DND-41 (cell line): ENCODE measurements around the gene CCDC106.

ENCODE experiments used
- ATAC-seq: fragments of 200-7000 bp; cut with Tn5 transposase; 3 replicates; pipeline ENCODE4 v1.9.1; 2021; ENCODE audit warnings: low read depth; ENCODE audit not compliant: insufficient read depth
- DNase-seq: peaks from one replicate; pipeline ENCODE4 v3.0.0-alpha.2; 2020
- H2AFZ ChIP-seq: 2 replicates; pipeline ENCODE4 v1.6.0; 2012; ENCODE audit warnings: low read depth, low read length
- H3K27ac ChIP-seq: 2 replicates; pipeline ENCODE4 v1.5.1; 2012; ENCODE audit warnings: low read length, inconsistent platforms
- H3K27me3 ChIP-seq: fragments of 200-600 bp; sonication (generic); 2 replicates; pipeline ENCODE4 v1.6.0; 2012; ENCODE audit warnings: low read length, mild to moderate bottlenecking, inconsistent platforms; ENCODE audit not compliant: insufficient read depth, poor library complexity
- H3K36me3 ChIP-seq: 2 replicates; pipeline ENCODE4 v1.5.1; 2012; ENCODE audit warnings: low read length, inconsistent platforms; ENCODE audit not compliant: insufficient read depth
- H3K4me1 ChIP-seq: 2 replicates; pipeline ENCODE4 v1.5.1; 2012; ENCODE audit warnings: mild to moderate bottlenecking, low read length; ENCODE audit not compliant: insufficient read depth
- H3K4me2 ChIP-seq: 2 replicates; pipeline ENCODE4 v1.6.0; 2012; ENCODE audit warnings: mild to moderate bottlenecking, moderate library complexity, low read length, inconsistent platforms; ENCODE audit not compliant: insufficient read depth
- H3K4me3 ChIP-seq, 2 experiments: fragments of 200-600 bp in 1 of 2; shearing (Covaris generic) in 1 of 2; 2 replicates each; pipeline ENCODE4 v1.5.1; 2012 to 2016; ENCODE audit warnings: inconsistent platforms in 2 of 2, low read length in 2 of 2, mild to moderate bottlenecking in 2 of 2, low read depth in 1 of 2, moderate library complexity in 1 of 2
- H3K79me2 ChIP-seq: 2 replicates; pipeline ENCODE4 v1.6.0; 2012; ENCODE audit warnings: low read length, inconsistent platforms; ENCODE audit not compliant: insufficient read depth
- H3K9ac ChIP-seq: 2 replicates; pipeline ENCODE4 v1.6.0; 2012; ENCODE audit warnings: low read depth, mild to moderate bottlenecking, inconsistent platforms, low read length, moderate library complexity
- H3K9me3 ChIP-seq: 2 replicates; pipeline ENCODE4 v1.5.1; 2012; ENCODE audit warnings: low read length, moderate library complexity, mild to moderate bottlenecking, inconsistent platforms; ENCODE audit not compliant: insufficient read depth, severe bottlenecking
- H4K20me1 ChIP-seq: 2 replicates; pipeline ENCODE4 v1.6.0; 2012; ENCODE audit warnings: low read length; ENCODE audit not compliant: insufficient read depth
- EZH2 ChIP-seq: IDR thresholded peaks from 3 replicates; pipeline ENCODE4 v1.6.1; 2012; ENCODE audit warnings: borderline replicate concordance, low read depth, mild to moderate bottlenecking, moderate library complexity, low read length, inconsistent platforms; ENCODE audit not compliant: severe bottlenecking
- TF ChIP-seq, protein P1 (sequence below): IDR thresholded peaks from 2 replicates; pipeline ENCODE4 v1.5.1; 2012; ENCODE audit warnings: borderline replicate concordance, low read length, moderate library complexity, mild to moderate bottlenecking; ENCODE audit not compliant: poor library complexity, severe bottlenecking; ENCODE audit errors: extremely low read depth

CCDC106 gene

DNA sequence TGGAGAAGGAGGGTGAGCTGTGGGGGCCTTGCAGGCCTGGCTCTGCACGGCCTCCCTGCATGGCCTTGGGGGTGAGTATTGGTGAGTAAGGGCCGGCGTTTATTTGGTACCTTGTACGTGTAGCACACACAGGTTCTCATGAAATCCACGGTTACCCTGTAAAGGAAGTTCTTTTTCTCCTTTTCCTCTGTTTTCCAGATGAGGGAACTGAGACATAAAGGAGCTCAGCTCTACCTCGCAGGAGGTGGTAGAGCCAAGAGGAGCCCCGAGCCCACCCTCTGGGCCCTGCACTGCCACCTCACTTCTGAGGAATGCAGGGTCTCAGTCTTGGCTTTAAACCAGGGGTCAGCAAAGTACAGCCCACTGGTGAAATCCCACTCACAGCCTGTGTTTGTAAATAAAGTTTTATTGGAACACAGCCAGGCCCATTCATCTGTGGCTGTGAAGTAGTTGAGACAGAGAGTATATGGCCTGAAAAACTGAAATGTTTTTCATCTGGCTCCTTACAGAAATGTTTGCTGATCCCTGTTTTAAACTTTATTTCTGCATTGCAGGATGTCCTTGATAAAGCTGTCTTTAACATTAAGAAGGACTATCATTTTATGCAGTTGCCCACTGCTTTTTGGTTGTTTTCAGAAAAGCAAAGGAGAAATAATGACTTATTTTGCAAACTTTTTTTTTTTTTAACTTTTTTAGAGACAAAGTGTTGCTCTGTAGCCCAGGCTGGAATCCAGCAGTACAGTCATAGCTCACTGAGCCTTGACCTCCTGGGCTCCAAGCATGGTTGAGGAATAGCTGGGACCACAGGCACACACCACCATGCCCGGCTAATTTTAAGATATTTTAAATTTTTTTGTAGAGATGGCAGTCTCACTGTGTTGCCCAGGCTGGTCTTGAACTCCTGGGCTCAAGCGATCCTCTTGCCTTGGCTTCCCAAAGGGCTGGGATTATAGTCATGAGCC is 33.4 kb downstream of the CCDC106 start:
- H3K79me2 ChIP-seq, result peaks cover 87% of the 10 kb centered on the region
- no peak for DNase-seq
- peaks cover 19% of the 10 kb centered on the region for H3K4me1 ChIP-seq
- H3K36me3 ChIP-seq, result peaks cover 91% of the 10 kb centered on the region
- H3K9me3 ChIP-seq, result no peaks in the 10 kb centered on the region
- H3K27me3 ChIP-seq, result no peaks in the 10 kb centered on the region
- no peak overlapping the region for H2AFZ ChIP-seq
- TF ChIP-seq, protein P1, sequence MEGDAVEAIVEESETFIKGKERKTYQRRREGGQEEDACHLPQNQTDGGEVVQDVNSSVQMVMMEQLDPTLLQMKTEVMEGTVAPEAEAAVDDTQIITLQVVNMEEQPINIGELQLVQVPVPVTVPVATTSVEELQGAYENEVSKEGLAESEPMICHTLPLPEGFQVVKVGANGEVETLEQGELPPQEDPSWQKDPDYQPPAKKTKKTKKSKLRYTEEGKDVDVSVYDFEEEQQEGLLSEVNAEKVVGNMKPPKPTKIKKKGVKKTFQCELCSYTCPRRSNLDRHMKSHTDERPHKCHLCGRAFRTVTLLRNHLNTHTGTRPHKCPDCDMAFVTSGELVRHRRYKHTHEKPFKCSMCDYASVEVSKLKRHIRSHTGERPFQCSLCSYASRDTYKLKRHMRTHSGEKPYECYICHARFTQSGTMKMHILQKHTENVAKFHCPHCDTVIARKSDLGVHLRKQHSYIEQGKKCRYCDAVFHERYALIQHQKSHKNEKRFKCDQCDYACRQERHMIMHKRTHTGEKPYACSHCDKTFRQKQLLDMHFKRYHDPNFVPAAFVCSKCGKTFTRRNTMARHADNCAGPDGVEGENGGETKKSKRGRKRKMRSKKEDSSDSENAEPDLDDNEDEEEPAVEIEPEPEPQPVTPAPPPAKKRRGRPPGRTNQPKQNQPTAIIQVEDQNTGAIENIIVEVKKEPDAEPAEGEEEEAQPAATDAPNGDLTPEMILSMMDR, result no peak
- TF ChIP-seq EZH2, result no peak
- H3K9ac ChIP-seq, result no peak overlapping the region
- ATAC-seq, result no peak
- no peak overlapping the region for H3K27ac ChIP-seq
- H4K20me1 ChIP-seq, result peaks cover 74% of the 10 kb centered on the region
- no peak overlapping the region for H3K4me3 ChIP-seq
- no peak overlapping the region for H3K4me2 ChIP-seq

DNA sequence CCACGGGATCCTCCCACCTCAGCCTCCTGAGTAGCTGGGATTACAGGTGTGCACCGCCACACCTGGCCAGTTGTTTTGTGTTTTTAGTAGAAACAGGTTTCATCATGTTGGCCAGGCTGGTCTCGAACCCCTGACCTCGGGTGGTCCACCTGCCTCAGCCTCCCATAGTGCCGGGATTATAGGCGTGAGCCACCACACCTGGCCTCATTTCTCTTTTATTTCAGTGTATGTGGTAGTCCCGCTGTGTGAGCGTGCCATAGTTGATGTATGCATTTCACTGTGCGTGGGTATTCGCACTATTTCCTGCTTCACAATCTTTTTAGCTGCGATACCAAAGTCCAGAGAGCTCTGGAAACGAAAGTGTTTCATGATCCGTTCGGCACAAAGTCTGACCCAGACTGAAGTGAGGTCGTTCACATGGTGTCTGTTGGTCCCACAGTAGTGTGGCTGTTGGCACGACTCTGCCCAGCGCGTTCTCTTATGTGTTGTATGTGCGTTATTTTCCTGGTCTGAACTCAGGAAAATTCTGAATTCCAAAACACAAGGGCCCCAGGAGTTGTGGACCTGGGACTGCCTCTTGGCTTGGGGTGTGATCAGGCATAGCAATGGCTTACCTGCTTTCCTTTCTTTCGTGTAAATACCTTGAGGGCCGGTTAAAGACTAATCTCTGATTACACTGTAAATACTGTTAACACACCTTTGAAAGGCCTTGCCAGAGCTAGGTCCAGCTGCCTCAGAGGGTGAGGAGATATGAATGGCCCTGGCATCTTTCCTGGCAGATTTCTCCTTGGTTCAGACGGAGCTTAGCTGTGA is 35.6 kb downstream of the CCDC106 start:
- Histone ChIP-seq H3K27ac (no peak overlapping the region), H3K4me2 (no peak overlapping the region), H3K9me3 (no peaks in the 10 kb centered on the region), H3K4me1 (no peaks in the 10 kb centered on the region), H3K4me3 (no peak overlapping the region), H4K20me1 (peaks cover 70% of the 10 kb centered on the region), H3K27me3 (no peaks in the 10 kb centered on the region), H3K9ac (no peak overlapping the region), H3K36me3 (peaks cover 90% of the 10 kb centered on the region), H2AFZ (no peak overlapping the region), H3K79me2 (peaks cover 75% of the 10 kb centered on the region)
- DNase-seq (no peak), ATAC-seq (no peak)
- TF ChIP-seq, protein P1, result no peak
- TF ChIP-seq EZH2, result no peak

DNA sequence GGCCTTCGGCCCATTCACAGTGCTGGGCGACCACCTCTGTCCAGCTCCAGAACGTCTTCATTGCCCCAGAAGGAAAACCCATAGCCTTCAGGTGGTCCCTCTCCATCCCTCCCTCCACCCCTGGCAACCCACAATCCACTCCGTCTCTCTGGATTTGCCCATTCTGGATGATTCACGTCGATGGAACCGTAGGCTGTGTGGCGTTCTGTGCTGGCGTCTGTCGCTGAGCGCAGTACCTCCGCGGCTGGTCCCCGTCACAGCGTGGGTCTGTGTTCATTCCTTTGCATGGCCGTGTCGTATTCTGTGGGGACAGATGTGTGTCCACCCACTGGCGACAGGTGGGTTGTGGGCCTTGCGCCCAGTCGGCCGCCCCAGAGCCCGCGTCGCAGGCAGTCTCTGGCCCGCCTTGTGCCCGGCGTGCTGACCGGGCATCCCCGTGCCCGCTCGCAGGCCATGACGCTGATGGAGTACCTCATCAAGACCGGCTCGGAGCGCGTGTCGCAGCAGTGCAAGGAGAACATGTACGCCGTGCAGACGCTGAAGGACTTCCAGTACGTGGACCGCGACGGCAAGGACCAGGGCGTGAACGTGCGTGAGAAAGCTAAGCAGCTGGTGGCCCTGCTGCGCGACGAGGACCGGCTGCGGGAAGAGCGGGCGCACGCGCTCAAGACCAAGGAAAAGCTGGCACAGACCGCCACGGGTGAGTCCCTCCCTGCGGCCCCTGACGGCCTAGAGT is 37.1 kb downstream of the CCDC106 start:
- Histone ChIP-seq H3K36me3 (peaks cover 90% of the 10 kb centered on the region), H3K4me1 (no peaks in the 10 kb centered on the region), H4K20me1 (peaks cover 65% of the 10 kb centered on the region), H3K27ac (no peak overlapping the region), H3K4me2 (no peak overlapping the region), H3K4me3 (no peak overlapping the region), H3K27me3 (no peaks in the 10 kb centered on the region), H3K9me3 (no peaks in the 10 kb centered on the region), H2AFZ (no peak overlapping the region), H3K9ac (no peak overlapping the region), H3K79me2 (peaks cover 60% of the 10 kb centered on the region)
- DNase-seq (no peak), ATAC-seq (no peak)
- TF ChIP-seq EZH2, result no peak
- TF ChIP-seq, protein P1, result no peak
